GM18867 (cell line): ENCODE measurements around the gene ETDC.

Experiments
- ATAC-seq: cut with Tn5 transposase; IDR thresholded peaks from one replicate; pipeline ENCODE4 v1.9.1; 2021; ENCODE audit warnings: mild to moderate bottlenecking, moderate library complexity; ENCODE audit not compliant: unreplicated experiment

ETDC gene

DNA sequence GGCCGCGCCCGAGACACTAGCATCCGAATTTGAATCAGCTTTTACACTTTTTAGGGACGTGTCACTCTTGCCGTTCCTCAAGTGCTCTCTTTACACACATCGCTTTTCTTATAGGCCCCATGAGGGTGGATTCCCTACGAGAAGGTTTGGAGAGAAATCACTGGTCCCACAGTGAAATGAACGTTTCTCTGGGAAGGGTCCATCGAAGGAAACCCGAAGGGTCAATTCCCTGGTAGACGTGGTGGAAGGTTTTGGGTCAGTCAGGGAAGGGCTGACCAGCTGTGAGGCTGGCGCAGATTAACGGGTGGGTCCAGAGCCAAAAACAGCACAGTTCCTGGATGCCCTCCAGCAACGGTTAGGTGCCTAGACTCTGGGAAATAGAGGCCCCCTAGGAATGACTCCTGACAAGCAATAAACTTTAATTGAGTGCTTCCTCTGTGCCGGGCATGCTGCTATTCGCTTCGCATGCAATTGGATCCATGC, 35.9 kb downstream of the ETDC start:
- ATAC-seq = no peak

DNA sequence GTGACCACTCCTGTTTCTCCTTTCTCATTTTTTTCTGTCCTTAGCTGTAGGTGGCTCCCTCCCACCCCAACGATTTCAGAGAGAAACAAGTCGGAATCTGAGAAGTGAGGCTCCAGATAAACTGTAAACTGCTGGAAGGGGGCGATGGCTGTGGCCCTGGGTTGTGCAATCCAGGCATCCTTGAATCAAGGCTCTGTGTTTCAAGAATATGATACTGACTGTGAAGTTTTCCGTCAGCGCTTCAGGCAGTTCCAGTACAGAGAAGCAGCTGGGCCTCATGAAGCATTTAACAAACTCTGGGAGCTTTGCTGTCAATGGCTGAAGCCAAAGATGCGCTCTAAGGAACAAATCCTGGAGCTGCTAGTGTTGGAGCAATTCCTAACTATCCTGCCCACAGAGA, 37.7 kb downstream of the ETDC start:
- no peak for ATAC-seq

DNA sequence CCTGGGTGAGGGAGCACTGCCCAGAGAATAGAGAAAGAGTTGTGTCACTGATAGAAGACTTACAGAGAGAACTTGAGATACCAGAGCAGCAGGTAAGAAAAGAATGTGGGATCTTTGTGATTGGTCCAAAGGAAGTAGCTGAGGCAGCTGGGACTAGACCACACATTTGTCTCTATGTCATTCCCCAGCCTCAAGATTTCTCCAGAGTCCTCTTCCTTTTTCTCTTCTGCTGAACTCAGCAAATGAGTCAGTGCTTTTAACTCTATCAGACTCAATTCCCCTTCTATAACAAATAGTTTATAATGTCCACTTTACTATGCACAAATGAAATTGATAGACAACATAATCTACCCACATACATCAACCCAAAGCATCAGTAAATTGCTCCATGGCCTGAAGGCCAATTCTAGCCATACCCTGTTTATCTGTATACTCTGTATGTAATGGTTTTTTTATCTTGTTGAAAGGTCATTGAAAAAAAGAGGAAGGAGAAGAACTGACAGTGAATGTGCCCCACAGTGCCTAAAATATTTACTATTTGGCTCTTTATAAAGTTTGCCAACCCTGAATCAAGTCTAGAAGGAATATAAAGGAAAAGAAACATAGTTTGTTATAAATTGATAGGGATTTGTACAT, 38.2 kb downstream of the ETDC start:
- ATAC-seq = no peak

DNA sequence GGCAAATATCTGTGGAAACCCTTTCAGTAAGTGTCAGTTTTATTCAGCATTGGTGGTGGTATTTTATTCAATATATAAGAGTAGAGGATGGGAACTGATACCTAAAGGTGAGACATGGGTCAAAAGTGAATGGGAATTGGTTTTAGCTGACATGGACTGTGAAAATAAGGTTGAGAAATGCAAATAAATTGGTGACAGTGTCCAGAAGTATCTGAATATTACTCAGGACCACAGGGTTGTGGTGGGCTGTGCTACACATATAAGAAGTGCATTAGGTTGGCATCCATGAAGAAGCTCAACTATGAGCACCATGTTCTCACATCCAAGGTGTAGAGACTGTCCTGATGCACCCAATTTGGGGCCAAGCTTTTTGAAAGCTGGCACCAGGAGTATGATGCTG, 45.0 kb downstream of the ETDC start:
- peak; percentile 70 for ATAC-seq
